Measurements from ENCODE around the gene ZNF335. TPM values are rescaled to one million over a fixed set of nuclear protein-coding genes. Genes with fewer than 3 reads are reported as not detected.

Gene ZNF335
- total RNA-seq, 2 donors from 2014 or later: 21.4 to 43.4 TPM

DNA sequence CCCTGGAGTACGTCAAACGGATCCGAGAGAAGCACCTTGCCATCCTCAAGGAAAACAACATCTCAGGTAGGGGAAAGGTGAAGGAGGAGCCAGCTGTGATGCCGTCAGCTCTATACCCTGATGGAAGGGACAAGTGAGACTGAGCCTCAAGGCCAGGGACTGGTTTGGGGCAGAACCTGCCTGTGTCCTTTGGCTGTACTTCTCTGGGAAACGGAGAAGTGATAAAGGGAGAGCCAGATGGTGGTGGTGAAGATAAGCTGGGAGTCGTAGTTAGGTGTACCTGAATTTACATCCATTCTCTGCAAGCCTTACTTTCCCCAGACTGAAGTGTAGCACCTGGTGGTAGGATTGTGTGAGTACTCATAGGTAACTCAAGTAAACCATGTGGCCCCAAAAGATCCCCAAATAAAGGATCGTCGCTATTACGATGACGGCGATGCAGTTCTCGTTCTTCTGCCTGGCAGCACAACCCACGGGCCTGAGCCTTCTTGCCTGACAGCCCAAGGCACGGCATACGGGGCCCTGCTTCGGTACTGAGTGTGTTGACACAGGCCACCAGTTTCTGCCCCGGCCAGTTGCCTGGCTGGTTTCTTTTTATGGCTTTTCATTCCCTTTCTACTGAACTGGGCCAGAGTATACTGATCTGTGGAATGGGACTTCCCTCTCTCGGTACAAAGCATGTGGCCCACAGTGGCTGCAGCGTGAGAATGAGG is 26.9 kb downstream of the ZNF335 start:
- 76% methylated on average over 19 of the region's 19 CpGs for WGBS
- Histone ChIP-seq H3K4me3 (no peak overlapping the region), H3K27me3 (replicated peaks; ENCODE audit: insufficient read depth) (no peaks in the 10 kb centered on the region), H3K9me3 (no peaks in the 10 kb centered on the region), H3K4me1 (replicated peaks) (no peaks in the 10 kb centered on the region), H3K27ac (no peak overlapping the region), H3K36me3 (peaks cover 18 to 32% of the 10 kb centered on the region in 2 donors)
- DNase-seq (ENCODE audit: low spot score): no peak
- intact Hi-C loops (cut with DNase I): no loop called here
- no peak for TF ChIP-seq POLR2A (IDR thresholded peaks at IDR 0.05)
- TF ChIP-seq POLR2AphosphoS5 (IDR thresholded peaks at IDR 0.05): no peak
- TF ChIP-seq, protein P1, sequence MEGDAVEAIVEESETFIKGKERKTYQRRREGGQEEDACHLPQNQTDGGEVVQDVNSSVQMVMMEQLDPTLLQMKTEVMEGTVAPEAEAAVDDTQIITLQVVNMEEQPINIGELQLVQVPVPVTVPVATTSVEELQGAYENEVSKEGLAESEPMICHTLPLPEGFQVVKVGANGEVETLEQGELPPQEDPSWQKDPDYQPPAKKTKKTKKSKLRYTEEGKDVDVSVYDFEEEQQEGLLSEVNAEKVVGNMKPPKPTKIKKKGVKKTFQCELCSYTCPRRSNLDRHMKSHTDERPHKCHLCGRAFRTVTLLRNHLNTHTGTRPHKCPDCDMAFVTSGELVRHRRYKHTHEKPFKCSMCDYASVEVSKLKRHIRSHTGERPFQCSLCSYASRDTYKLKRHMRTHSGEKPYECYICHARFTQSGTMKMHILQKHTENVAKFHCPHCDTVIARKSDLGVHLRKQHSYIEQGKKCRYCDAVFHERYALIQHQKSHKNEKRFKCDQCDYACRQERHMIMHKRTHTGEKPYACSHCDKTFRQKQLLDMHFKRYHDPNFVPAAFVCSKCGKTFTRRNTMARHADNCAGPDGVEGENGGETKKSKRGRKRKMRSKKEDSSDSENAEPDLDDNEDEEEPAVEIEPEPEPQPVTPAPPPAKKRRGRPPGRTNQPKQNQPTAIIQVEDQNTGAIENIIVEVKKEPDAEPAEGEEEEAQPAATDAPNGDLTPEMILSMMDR (IDR thresholded peaks at IDR 0.05): no peak

DNA sequence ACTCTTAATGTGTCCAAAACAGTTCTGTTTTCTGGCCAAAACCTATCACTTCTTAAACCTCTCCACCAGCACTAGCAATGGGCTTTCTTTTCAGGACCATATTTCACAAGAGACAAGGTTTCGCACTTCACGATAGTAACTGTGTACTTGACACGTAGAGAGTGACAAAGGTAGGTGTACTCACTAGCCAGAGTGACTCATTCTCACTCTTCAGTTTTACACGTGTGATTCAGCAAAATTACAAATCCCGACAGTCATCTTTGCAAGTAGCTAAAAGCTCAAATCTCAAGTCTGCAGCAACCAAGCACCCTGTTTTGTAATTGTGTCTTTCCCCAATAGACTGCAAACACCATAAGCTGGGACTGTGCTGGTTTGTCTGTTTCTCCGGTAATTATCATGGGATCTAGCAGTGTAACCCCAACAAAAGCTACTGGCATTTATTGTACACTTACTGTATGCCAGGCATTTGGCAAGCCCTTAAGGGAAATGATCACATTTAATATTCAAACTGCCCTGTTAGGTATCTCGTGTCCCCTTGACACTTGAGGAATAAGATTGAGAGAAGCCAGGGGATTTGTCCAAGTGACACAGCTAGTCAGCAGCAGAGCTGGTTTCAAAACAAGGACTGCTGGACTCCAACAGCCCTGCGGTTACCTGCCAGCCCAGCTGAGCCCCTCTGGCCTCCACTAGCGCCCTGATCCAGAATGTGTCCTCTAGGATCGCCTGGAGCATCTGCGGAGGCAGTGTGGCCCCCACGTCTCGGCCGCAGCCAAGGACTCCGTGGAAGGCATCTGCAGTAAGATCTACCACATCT is 27.6 kb downstream of the ZNF335 start:
- WGBS: 83% methylated on average over 14 of the region's 15 CpGs

DNA sequence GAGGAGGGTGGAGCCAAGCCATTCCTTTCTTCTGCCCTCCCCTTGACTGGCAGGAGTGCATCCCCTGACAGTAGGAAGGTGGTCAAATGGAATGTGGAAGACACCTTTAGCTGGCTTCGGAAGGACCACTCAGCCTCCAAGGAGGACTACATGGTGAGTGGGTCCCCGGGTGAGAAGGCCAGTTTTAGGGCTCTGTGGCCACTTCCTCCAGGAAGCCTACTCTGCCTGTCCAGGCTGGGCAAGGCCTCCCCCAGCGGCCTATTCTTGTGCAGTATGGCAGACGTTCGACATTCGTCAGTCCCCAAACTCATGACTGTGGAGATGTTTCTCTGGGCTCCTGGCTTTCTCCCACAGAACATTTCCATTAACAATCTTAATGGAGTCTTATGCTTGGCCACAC is 28.4 kb downstream of the ZNF335 start:
- Histone ChIP-seq H3K4me1 (replicated peaks) (no peaks in the 10 kb centered on the region), H3K36me3 (peaks cover 22 to 41% of the 10 kb centered on the region in 2 donors), H3K4me3 (no peak overlapping the region), H3K27me3 (replicated peaks; ENCODE audit: insufficient read depth) (no peaks in the 10 kb centered on the region), H3K9me3 (no peaks in the 10 kb centered on the region), H3K27ac (no peak overlapping the region)
- DNase-seq (ENCODE audit: low spot score): no peak
- intact Hi-C loops (cut with DNase I): no loop called here
- 94% methylated on average over 6 of the region's 6 CpGs for WGBS
- no peak for TF ChIP-seq POLR2A (IDR thresholded peaks at IDR 0.05)

More for the DNA sequence above, 27.6 kb downstream of the ZNF335 start:
- Histone ChIP-seq H3K27me3 (replicated peaks; ENCODE audit: insufficient read depth) (no peaks in the 10 kb centered on the region), H3K4me3 (no peak overlapping the region), H3K4me1 (replicated peaks) (no peaks in the 10 kb centered on the region), H3K9me3 (no peaks in the 10 kb centered on the region), H3K27ac (no peak overlapping the region), H3K36me3 (peaks cover 21 to 35% of the 10 kb centered on the region in 2 donors)
- TF ChIP-seq, protein P1 (IDR thresholded peaks at IDR 0.05): no peak
- no peak for TF ChIP-seq POLR2A (IDR thresholded peaks at IDR 0.05)
- intact Hi-C loops (cut with DNase I): no loop called here
- DNase-seq (ENCODE audit: low spot score): no peak

DNA sequence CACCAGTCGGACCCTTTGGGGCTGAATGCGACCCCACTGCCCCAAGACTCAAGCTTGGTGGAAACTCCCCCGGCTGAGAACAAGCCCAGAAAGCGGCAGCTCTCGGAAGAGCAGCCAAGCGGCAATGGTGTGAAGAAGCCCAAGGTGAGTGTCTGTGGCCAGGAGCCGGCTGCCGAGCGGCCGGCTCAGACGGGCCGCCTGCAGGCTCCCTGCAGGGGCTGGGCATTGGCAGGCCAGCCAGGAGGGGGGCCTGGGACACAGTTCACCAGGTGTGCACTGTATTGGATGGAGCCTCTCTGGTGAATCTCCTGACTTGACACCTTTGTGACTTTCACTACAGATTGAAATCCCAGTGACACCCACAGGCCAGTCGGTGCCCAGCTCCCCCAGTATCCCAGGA is 31.5 kb downstream of the ZNF335 start:
- DNase-seq (ENCODE audit: low spot score): no peak
- Histone ChIP-seq H3K4me3 (no peak overlapping the region), H3K9me3 (no peaks in the 10 kb centered on the region), H3K27ac (no peak overlapping the region), H3K4me1 (replicated peaks) (no peaks in the 10 kb centered on the region), H3K27me3 (replicated peaks; ENCODE audit: insufficient read depth) (no peaks in the 10 kb centered on the region), H3K36me3 (peaks cover 22 to 36% of the 10 kb centered on the region in 2 donors)
- no peak for TF ChIP-seq POLR2A (IDR thresholded peaks at IDR 0.05)
- TF ChIP-seq, protein P1 (IDR thresholded peaks at IDR 0.05): no peak
- TF ChIP-seq POLR2AphosphoS5 (IDR thresholded peaks at IDR 0.05): no peak
- intact Hi-C loops (cut with DNase I): no loop called here
- WGBS: 86% methylated on average over 11 of the region's 13 CpGs

DNA sequence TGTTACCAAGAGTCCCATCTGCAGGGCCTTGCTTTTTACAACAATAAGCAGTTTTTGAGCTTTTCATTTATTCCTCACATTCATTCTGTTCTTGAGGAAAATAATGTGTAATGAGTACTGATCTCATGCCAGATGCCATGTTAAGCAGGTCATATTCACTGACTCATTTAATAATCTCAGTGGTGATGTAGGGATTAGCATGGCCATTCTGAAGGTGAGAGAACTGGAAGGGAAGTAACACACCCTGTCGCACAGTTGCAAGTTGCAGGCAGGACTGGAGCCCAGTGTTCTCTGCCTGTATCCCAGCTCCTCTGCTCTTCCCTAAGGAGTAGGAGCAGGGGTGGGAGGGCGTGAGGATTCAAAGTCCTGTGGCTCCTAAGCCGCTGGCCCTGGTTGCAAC is 31.9 kb downstream of the ZNF335 start:
- DNase-seq (ENCODE audit: low spot score): no peak
- Histone ChIP-seq H3K9me3 (no peaks in the 10 kb centered on the region), H3K36me3 (peaks cover 22 to 36% of the 10 kb centered on the region in 2 donors), H3K4me3 (no peak overlapping the region), H3K27me3 (replicated peaks; ENCODE audit: insufficient read depth) (no peaks in the 10 kb centered on the region), H3K27ac (no peak overlapping the region), H3K4me1 (replicated peaks) (no peaks in the 10 kb centered on the region)
- intact Hi-C loops (cut with DNase I): no loop called here
- TF ChIP-seq, protein P1 (IDR thresholded peaks at IDR 0.05): no peak
- TF ChIP-seq POLR2AphosphoS5 (IDR thresholded peaks at IDR 0.05) (no peak), POLR2A (IDR thresholded peaks at IDR 0.05) (no peak)
- 92% methylated on average over 3 of the region's 3 CpGs for WGBS
